ENCODE data around the gene GNB1L.
A peak's percentile ranks its signal among the peaks of the same experiment; 100 is the strongest.

Gene GNB1L

GRCh38 chr22:19759427-19760057 lies 95.1 kb downstream of the GNB1L start:
- Histone ChIP-seq H3K36me3 (ENCODE audit: control insufficient read depth, insufficient read depth, low read length) (no peaks in the 10 kb centered on the region), H3K27me3 (replicated peaks; ENCODE audit: control insufficient read depth, insufficient read depth, low read length) (no peaks in the 10 kb centered on the region; the same call in none of the 2 replicates), H3K4me3 (replicated peaks; ENCODE audit: low read depth, low read length) (no peak overlapping the region)
- TF ChIP-seq CTCF (IDR thresholded peaks at IDR 0.05; ENCODE audit: insufficient read depth, low read length, poor library complexity, severe bottlenecking) = no peak
- DNase-seq (ENCODE audit: extremely low read depth, insufficient read length) = no peak

GRCh38 chr22:19758896-19759426 lies 95.7 kb downstream of the GNB1L start:
- TF ChIP-seq CTCF (IDR thresholded peaks at IDR 0.05; ENCODE audit: insufficient read depth, low read length, poor library complexity, severe bottlenecking) = no peak
- no peak overlapping the region for H3K4me3 ChIP-seq (replicated peaks; ENCODE audit: low read depth, low read length)
- no peak for DNase-seq (ENCODE audit: extremely low read depth, insufficient read length)
- no peaks in the 10 kb centered on the region for H3K36me3 ChIP-seq (ENCODE audit: control insufficient read depth, insufficient read depth, low read length)
- no peaks in the 10 kb centered on the region; the same call in none of the 2 replicates for H3K27me3 ChIP-seq (replicated peaks; ENCODE audit: control insufficient read depth, insufficient read depth, low read length)

- DNase-seq (ENCODE audit: extremely low read depth, insufficient read length) = no peak
- Histone ChIP-seq H3K4me3 (replicated peaks; ENCODE audit: low read depth, low read length) (no peak overlapping the region), H3K36me3 (ENCODE audit: control insufficient read depth, insufficient read depth, low read length) (no peaks in the 10 kb centered on the region), H3K27me3 (replicated peaks; ENCODE audit: control insufficient read depth, insufficient read depth, low read length) (peaks cover 2% of the 10 kb centered on the region)
- TF ChIP-seq CTCF (IDR thresholded peaks at IDR 0.05; ENCODE audit: insufficient read depth, low read length, poor library complexity, severe bottlenecking) = no peak
Measured at GRCh38 chr22:19757985-19758895, 96.4 kb downstream of the GNB1L start.

- no peak for TF ChIP-seq CTCF (IDR thresholded peaks at IDR 0.05; ENCODE audit: insufficient read depth, low read length, poor library complexity, severe bottlenecking)
- Histone ChIP-seq H3K4me3 (replicated peaks; ENCODE audit: low read depth, low read length) (no peak overlapping the region; the same call in 1 of the 2 replicates), H3K27me3 (replicated peaks; ENCODE audit: control insufficient read depth, insufficient read depth, low read length) (peaks cover 4% of the 10 kb centered on the region), H3K36me3 (ENCODE audit: control insufficient read depth, insufficient read depth, low read length) (no peaks in the 10 kb centered on the region)
- DNase-seq (ENCODE audit: extremely low read depth, insufficient read length) = no peak
Measured at GRCh38 chr22:19757140-19757984, 97.3 kb downstream of the GNB1L start.

- Histone ChIP-seq H3K4me3 (replicated peaks; ENCODE audit: low read depth, low read length) (no peak overlapping the region; the same call in 1 of the 2 replicates), H3K36me3 (ENCODE audit: control insufficient read depth, insufficient read depth, low read length) (no peaks in the 10 kb centered on the region), H3K27me3 (replicated peaks; ENCODE audit: control insufficient read depth, insufficient read depth, low read length) (peaks cover 4% of the 10 kb centered on the region)
- peak; percentile 62 for DNase-seq (ENCODE audit: extremely low read depth, insufficient read length)
- TF ChIP-seq CTCF (IDR thresholded peaks at IDR 0.05; ENCODE audit: insufficient read depth, low read length, poor library complexity, severe bottlenecking) = peak; percentile 72
Measured at GRCh38 chr22:19756288-19757128, 98.2 kb downstream of the GNB1L start.
